Upper lobe of left lung (tissue), 4 donors: ENCODE data around the gene LSM10.

Experiments used
- POLR2A ChIP-seq, 4 donors: fragments of 450-650 bp; IDR thresholded peaks; one replicate each; pipeline ENCODE4 v1.5.1; 2016 to 2017; ENCODE audit warnings: antibody characterized with exemption in 4 of 4, mild to moderate bottlenecking in 2 of 4
- POLR2AphosphoS5 ChIP-seq, 2 donors: sonication (generic); formaldehyde crosslinking; IDR thresholded peaks; one replicate each; pipeline ENCODE4 v1.5.1; 2017; ENCODE audit warnings: antibody characterized with exemption in 2 of 2
- TF ChIP-seq, protein P1 (sequence below), 6 experiments: fragments of 450-650 bp in 4 of 6; fragments of 200-600 bp in 2 of 6; sonication (generic) in 2 of 6; IDR thresholded peaks; one replicate each; pipeline ENCODE4 v1.5.1; 2016 to 2019; ENCODE audit warnings: antibody characterized with exemption in 6 of 6

DNA sequence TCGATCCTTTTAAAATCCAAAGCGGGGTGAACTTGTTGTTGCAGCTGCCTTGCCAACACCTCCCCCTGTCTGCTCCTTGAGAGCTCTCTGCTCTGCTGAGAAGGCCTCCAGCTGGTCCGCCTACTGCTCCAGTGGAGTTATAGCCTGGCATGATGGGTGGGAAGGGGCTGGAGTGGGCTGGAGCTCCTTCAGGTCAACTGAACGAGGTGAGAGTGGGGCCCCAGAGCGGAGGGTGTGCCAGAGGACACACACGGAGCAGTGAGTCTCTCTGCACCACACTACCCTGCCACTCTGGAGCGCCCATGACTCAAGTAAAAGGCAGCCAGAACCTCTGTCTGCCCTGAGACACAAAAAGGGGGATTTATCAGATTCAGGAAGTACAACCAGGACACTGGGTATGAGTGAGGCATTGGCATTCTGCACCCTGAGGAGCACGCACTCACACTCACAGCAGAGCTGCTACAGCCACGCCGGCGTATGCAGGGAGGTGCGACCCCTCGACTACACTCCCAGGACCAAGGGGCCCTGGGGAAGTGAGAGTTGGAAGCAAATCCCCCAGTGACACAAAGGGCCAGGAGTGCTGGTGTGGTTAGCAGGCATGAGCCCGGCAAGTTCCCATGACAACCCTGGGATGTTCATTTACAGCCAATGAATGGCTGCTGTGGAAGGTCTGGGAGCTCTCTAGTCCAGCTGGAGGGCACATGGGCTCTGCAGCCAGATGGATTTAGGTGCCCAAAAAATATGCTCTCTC, 46.3 kb downstream of the LSM10 start:
- TF ChIP-seq, protein P1, sequence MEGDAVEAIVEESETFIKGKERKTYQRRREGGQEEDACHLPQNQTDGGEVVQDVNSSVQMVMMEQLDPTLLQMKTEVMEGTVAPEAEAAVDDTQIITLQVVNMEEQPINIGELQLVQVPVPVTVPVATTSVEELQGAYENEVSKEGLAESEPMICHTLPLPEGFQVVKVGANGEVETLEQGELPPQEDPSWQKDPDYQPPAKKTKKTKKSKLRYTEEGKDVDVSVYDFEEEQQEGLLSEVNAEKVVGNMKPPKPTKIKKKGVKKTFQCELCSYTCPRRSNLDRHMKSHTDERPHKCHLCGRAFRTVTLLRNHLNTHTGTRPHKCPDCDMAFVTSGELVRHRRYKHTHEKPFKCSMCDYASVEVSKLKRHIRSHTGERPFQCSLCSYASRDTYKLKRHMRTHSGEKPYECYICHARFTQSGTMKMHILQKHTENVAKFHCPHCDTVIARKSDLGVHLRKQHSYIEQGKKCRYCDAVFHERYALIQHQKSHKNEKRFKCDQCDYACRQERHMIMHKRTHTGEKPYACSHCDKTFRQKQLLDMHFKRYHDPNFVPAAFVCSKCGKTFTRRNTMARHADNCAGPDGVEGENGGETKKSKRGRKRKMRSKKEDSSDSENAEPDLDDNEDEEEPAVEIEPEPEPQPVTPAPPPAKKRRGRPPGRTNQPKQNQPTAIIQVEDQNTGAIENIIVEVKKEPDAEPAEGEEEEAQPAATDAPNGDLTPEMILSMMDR (IDR thresholded peaks at IDR 0.05): no peak
- peak in 1 of 2 donors; percentile 4 for TF ChIP-seq POLR2AphosphoS5 (IDR thresholded peaks at IDR 0.05)
- no peak for TF ChIP-seq POLR2A (IDR thresholded peaks at IDR 0.05)
